Right lung (tissue), 5 donors: ENCODE results near the gene IMPDH1. TPM values are rescaled to one million over a fixed set of nuclear protein-coding genes. Genes with fewer than 3 reads are reported as not detected.
A peak's percentile ranks its signal among the peaks of the same experiment; 100 is the strongest.

Source experiments
- DNase-seq, 2 donors: peaks; one replicate each; pipeline ENCODE4 v3.0.0-alpha.2; 2013
- polyA plus RNA-seq, 5 donors: library from polyadenylated mRNA; unstranded; fragments of 120-200 nt; gene quantifications; one replicate each; pipeline versions ENCODE4 v1.2.1 to v1.2.3, GENCODE V29; 2013; ENCODE audit warnings: inconsistent platforms in 1 of 5, low replicate concordance in 1 of 5; ENCODE audit not compliant: insufficient read length in 5 of 5, insufficient read depth in 1 of 5

IMPDH1 gene
- polyA plus RNA-seq, 5 donors = 32.9 to 48.1 (median 37.4) TPM

DNA sequence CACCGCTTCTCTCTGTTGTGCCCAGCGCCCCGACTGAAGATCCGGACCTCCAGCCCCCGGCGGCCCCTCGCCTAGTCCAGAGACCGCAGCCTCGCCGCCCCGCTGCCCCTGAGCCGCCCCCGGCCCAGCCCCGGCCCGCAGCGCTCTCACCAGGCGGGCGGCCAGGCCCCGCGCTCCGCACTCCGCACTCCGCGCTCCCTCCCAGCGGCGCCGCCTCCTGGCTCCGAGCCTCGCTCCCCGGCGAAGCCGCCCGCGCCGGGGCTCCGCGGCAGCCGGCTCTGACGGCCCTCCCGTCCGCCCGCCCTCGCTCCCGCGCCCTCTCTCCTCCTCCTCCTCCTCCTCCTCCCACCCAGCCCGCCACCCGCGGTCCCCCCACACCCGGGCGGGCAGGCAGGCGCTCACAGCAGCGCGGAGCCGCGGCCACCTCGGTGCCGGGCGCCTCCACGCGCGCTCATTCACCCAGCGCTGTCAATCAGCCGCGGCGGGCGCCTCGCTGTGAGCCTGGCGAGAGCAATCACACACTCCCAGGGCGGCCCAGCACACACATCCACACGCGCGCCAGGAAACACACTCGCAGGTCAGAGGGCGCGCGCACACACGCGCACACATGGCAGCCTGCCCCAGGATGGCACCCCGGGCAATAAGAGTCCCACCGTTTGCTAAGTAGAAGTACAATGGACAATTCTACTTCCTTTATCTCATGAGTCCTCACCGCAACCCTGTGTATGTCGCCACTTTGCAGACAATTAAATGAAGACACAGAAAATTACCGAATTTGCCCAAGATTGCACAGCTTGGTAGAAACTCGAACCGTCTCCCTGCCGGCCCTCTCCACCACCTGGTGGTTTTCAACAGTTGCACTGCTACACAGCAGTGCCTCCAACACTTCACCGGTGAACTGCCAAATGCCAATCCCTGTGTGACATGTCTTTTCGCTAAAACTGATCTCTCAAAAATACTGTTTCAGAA, 48.1 kb downstream of the IMPDH1 start, which contains the start of gene PRRT4:
TSS of gene PRRT4 (minus strand) at position 280 of the 969 bp plus-strand sequence.
- peak; percentile 39 to 44 for DNase-seq

DNA sequence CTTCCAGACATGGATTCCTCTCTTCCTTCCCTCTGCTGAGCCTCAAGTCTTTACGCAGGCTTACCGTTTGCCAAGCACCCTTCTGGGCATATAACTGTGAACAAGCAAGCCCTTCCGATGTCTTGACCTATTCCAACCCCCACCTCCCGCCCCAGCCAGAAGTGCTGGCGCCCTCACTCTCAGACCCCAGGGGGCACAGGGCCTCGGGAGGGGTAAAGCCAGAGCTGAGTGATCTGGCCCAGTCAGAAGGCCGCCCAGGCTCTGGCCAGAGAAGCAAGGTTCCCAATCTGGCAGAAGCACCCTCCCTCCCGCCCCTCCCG, 49.5 kb downstream of the IMPDH1 start:
- DNase-seq = no peak

DNA sequence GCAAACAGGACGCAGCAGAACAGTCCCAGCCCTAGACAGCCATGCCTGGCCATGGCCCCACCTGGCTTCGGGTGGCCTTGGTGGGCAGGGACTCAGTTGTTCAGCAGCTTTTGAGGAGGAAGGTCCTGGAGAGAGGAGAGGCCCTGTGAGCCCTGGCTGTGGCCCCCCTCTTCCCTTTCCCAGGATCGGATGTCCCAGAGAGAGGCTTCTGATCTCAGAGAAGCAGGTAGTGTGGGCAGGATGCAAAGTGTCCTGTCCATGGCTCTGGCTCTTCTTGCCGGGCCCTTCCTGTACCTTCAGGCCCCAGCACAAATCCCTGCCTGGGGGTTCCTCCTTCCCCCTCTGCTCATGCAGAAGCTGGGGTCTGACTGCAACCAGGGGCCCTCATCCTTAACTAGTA, 49.8 kb downstream of the IMPDH1 start:
- no peak for DNase-seq

DNA sequence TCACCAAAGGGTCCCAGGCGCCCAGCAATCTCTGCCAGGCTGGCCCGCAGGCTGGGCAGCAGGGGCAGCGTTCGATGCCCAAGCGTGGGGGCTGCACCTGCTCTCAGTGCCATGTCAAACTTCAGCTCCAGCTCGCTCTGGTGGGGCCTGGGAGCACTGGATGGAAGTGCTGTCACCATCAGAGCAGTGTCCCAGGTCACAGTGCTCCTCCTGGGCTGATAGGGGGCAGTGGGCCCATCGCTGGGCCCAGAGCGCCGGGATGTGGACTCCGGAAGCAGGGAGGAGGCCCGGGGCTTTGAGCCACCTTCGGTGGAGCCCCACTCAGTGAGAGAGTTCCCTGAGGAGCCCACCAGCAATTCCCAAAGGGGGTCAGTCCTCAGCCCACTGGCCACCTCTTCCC, 50.4 kb downstream of the IMPDH1 start:
- no peak for DNase-seq

DNA sequence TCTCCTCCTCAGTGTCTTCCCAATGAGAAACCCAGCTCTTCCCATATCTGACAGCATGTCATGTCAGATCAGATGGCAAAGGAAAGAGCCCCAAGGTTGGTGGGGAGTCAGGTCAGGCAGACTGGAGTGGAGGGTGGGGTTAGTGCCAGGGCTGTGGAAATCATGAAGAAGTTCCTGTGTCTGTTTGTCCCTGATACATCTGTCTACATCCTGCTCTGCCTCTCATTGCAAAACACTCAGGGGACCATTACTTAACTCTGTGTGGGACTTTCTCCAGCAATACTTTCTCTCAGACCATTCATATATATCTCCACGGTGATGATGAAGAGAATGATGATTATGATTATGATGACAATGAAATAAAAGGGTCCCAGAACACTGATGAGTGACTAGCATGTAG, 51.5 kb downstream of the IMPDH1 start:
- no peak for DNase-seq

DNA sequence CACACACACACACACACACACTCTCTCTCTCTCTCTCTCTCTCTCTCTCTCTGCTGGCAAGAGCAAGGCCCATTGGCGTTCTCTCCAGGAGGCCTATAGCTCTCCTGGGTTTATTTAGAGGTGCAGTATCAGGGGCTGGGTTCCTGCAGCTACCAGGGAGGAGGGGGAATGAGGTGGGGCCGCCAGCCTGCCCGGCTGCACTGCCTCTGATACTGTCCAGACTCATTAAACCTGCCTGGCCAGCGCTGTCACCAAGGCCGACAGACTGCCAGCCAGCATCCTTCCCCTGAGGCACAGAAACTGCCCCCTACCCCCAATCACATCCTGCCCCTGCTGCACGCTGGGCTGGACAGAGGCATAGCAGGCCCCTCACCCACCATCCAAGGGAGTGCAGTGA, 52.6 kb downstream of the IMPDH1 start:
- DNase-seq = no peak

DNA sequence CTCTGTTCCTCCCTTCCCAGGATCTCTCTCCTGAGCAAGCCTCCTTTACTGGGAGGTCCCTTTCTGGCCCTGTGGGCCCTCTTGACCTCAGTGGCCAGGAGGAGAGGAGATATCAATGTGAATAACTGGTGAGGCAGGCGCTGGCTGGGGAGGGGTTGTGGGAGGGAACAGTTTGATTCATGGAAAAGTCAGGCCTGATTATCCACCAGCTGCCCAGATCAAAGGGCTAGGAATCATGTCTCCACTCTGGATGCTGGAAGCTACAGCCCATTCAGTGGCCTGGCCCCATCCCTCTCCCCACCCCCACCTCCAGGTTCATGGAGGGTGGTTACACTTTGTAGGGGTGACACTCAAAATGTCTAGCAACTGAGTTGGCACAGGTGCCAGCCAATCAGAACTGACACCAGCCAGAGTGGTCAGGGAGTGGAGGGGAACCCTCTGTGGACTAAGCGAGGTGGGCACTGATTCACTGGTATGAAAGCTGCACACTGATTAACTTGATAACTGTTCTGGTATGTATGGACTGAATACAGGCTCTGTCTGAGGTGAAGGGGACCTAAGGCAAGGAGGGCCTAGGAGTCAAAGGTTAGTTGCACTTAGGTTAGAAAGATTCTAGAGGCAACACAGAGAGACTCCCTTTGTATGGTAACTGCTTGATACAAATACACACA, 53.1 kb downstream of the IMPDH1 start:
- no peak for DNase-seq

DNA sequence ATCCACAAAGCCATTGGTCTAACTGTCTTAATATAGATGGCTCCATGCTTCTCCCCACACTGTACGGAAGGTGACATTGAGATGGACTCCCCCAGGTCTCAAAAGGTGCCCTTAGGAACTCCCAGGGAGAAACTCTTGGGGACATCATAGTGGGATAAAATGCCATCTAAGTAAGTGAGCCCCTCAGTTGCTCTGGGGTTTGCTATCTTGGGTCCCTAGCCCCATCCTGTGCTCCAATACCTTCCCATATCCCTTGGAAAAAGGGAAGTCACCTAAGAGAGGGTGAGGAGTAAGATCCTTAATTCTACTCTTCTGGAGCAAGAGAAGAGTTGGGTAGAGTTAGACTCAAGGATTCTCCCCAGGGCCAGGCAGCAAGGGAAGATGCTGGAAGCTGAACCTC, 56.2 kb downstream of the IMPDH1 start:
- no peak for DNase-seq

DNA sequence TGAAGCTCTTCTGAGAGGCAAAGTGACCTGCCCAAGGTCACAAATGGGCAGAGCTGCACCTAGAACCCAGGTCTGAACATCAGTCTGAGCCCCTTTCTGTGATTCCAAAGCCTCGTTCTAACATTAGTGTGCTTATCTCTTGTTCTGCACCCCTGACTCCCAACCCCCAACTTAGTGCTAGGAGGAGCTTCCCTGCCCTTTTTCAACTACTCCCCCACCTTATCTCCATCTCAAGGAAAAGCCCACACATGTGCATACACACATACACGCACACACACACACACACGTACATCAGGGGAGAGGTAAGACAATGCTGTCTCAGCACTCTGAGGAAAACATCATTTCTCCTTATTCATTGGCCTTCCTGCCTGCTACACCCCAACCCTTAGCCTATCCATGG, 56.6 kb downstream of the IMPDH1 start:
- DNase-seq = no peak

DNA sequence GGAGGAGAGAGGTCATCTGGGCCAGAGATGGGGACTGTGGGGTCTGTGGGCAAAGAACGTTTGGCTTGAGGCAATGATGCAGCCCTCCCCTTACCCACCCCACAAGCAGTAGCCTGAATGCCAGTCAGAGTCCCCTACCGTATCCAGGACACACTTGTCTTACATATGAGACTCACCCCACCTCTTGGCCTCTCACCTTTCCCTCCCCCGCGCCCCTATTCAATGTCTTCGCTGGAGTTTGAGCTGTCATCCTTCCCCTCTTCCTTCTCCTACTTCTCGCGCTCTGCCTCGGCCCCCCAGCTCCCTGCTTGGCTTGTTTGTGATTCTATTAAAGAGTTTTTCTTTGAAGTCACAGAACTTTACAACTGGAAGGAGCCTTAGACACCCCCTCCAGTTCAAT, 57.1 kb downstream of the IMPDH1 start:
- no peak for DNase-seq

DNA sequence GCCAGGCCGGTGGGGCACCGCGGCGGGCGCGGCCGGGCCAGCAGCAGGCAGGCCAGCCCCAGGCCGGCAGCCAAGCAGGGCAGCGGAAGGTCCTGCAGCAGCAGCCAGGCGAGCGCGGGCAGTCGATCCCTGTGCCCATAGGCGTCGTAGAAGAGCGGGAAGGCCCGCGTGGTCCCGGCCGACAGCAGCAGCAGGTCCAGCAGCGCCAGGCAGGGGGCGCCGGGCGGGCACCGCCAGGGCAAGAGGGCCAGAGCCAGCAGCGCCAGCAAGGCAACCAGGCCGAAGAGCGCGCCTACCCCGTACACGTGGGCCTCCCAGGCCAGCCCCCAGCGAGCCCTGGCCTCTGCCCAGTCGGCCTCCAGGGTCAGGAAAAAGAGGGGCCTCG, 57.6 kb downstream of the IMPDH1 start:
- no peak for DNase-seq

DNA sequence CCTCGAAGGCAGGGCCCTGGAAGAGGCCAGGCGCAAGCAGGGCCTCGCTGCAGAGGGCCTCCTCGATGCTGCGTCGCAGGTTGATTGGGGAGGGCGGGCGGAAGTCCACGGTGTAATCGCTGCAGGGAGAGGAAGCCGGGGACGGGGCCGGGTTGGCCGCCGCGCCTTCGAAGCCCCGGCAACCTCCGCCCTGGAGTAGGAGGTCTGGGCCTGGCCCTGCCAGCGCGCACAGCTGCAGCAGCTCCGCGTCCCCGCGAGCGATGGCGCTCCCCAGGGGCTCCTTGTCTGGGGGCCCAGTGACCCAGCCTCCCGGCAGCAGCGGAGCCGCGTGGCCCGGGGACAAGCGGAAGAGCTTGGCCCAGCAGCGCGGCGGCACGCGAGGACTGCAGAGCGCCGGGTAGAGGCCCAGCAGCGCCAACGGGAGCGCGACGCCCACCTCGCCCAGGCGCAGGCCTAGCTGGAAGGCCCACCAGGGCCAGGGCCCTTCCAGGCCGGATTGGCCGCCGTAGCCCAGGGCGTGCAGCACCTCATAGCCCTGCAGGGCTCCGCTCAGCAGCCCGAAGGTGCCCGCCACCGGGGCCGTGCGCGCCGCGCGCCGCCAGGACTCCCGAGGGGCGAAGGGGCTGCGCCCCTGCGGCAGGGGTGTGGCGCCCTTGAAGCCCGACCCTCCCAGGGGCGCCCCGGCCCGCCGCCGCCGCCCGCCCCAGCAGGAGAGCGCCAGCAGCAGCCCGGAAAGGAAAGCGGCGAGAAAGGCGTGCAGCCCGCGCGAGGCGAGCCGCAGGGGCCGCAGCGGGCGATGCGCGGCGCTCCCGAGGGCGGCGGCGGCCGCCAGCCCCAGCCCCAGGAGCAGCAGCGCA, 58.3 kb downstream of the IMPDH1 start:
- no peak for DNase-seq

DNA sequence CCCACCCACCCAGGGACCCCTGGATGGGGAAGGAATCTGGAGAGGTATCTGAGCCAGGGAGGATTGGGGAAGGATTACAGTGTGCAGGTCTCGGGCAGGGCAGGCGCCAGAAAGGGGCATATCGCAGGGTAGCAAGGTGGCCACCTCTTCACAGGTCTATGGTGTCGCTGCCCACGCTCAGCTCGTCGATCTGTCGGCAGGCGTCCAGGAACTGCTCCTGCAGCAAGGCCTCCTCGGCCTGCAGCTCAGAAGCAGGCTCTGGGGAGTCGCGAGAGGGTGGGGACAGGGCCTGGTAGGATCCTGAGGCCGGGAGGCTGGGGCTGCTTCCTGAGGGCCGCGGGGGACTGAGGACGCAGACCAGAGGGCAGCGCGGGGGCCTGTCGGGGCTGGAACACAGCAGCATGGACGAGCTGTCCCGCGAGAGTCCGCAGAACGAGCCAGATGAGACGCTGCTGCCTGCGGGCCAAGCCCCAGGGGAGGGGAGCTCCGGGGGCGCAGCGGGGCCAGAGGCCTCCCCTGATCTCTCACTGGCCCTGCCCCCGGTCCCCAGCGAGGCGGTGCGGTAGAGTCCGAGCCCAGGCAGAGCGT, 59.0 kb downstream of the IMPDH1 start:
- DNase-seq = no peak

DNA sequence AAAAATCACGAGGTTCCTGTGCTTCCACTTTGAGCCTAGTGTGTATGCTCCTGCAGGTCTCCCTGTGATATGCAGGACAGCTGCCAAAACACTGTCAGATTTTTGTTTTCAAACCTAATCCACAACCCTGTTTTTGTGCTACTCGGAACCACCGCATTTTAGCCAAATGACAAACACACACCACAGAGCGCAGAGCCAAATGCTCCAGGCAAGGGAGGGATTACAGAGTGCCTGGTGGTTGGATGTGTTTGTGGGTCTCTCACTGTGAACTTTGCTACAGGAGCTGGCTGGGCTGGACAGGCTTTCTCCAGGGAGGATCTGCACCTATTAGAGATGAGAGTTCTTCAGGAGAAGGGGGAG, 60.3 kb downstream of the IMPDH1 start:
- no peak for DNase-seq

DNA sequence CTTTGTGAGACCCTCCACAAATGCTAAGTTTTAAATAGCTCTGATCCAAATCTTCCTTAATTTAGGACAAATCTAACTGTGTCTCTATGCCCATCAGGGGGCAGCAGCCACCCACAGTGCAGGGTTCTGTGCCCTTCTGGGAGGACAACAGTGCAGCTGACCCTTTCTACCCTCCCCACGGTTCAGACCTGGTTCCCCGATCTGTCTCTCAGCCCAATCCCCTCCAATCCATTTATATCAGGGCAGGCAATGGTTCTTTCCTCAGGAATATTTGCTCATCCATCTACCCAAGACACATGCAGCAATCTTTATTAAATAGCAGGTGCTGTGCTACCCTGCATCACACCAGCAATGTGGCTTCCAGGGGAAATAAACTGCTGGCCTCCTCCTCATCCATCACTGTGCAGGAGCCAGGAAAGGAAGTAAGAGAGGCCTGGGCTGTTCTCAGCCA, 62.1 kb downstream of the IMPDH1 start:
- DNase-seq = no peak

DNA sequence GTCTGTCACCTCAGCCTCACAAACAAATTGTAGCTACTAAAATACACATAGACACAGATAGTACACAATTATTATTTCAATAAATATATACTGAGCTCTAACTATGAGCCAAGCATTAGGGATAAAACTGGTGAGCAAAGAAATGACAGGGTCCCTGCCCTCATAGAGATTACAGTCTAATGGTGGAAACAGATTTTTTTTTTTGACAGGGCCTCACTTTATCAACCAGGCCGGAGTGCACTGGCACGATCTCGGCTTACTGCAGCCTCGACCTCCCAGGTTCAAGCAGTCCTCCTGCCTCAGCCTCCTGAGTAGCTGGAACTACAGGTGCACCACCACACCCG, 65.4 kb downstream of the IMPDH1 start:
- no peak for DNase-seq

DNA sequence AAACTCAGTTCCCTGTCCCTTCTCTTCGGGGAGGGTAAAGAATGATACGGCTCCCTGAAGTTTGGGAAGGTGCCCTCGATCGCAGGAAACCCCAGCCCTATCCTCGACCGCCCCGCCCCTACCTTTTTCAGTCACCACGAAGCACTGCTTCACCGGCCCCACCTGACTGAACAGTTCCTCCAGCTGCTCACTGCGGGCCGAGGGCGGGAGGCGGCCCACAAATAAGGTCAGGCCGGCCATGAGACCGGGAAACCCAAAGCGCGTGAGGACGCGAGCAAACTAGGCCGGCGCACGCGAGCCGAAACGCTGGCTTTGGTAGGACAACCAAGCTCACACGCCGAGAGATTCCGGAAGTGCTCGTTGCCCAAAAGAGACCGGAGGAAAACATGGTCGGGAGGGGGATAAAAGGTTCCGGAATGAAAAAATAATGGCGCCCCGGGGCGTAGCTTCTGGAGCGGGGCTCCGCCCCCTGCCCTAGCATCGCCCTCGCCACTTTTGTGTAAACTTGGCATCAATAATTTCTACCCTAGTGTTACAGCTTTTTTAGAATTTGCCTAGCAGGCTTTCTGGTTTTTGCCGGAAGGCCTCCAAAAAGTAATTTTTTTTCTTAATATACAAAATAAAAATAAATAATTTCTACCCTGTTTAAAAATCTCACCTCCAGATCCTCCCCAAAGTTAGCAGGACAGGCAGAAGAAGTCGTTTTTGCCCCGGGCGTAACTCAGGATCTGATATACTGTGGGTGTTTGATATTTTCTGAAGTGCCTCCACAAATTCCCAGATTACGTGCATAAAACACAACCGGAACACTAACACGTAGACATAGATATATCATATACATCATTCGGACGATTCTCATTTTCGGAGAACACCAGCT, 66.0 kb downstream of the IMPDH1 start, which contains the start of gene RBM28:
TSS of gene RBM28 (minus strand) at position 355 of the 877 bp plus-strand sequence. CDS start at position 240, 115 bp downstream.
- peak; percentile 87 to 91 for DNase-seq
